Measurements from ENCODE around the gene SPAG17. TPM values are rescaled to one million over a fixed set of nuclear protein-coding genes. Genes with fewer than 3 reads are reported as not detected.

The SPAG17 gene
- total and polyA plus RNA-seq, 2 of the 13 experiments (the other 11 are each of a cell fraction or from before 2014, with no cell fraction given): not detected

GRCh38 chr1:117929343-117930172 lies 255.5 kb downstream of the SPAG17 start, which contains the start of the genes GDAP2 and WDR3 (continued):
- TF ChIP-seq ZNF563 (CRISPR knock-in tag; IDR thresholded peaks at IDR 0.05): peak; percentile 78
- no peak for TF ChIP-seq LCORL (IDR thresholded peaks at IDR 0.05)
- 0 out of 2 replicates have a peak, but pooled peaks have one; percentile 21 for TF ChIP-seq LCORL (CRISPR knock-in tag; IDR thresholded peaks at IDR 0.05)
- no peak for TF ChIP-seq NFAT5 (CRISPR knock-in tag; IDR thresholded peaks at IDR 0.05)
- TF ChIP-seq MED1 (CRISPR knock-in tag; IDR thresholded peaks at IDR 0.05): peak; percentile 52; the same call in 1 of the 2 replicates
- no peak; the same call in 1 of the 2 replicates for TF ChIP-seq ZSCAN31 (CRISPR knock-in tag; IDR thresholded peaks at IDR 0.05; ENCODE audit: low read depth)
- no peak for TF ChIP-seq ZNF205 (CRISPR knock-in tag; IDR thresholded peaks at IDR 0.05)
- peak; percentile 85 for TF ChIP-seq ZFY (CRISPR knock-in tag; IDR thresholded peaks at IDR 0.05)
- no peak for TF ChIP-seq ATF2 (CRISPR knock-in tag; IDR thresholded peaks at IDR 0.05)
- TF ChIP-seq SP1 (IDR thresholded peaks at IDR 0.05): no peak
- peak; percentile 68 for TF ChIP-seq SP1 (CRISPR knock-in tag; IDR thresholded peaks at IDR 0.05)
- 0 out of 2 replicates have a peak, but pooled peaks have one; percentile 7 for TF ChIP-seq ZFYVE20 (CRISPR knock-in tag; IDR thresholded peaks at IDR 0.05; ENCODE audit: borderline replicate concordance, low read depth)
- TF ChIP-seq ZNF709 (CRISPR knock-in tag; IDR thresholded peaks at IDR 0.05): 0 out of 2 replicates have a peak, but pooled peaks have one; percentile 49
- TF ChIP-seq SP4 (CRISPR knock-in tag; IDR thresholded peaks at IDR 0.05): peak; percentile 83; the same call in 1 of the 2 replicates
- no peak for TF ChIP-seq ZFP1 (CRISPR knock-in tag; IDR thresholded peaks at IDR 0.05)
- TF ChIP-seq SNAPC2 (CRISPR knock-in tag; IDR thresholded peaks at IDR 0.05): no peak
- 0 out of 2 replicates have a peak, but pooled peaks have one; percentile 62 for TF ChIP-seq ZNF33B (CRISPR knock-in tag; IDR thresholded peaks at IDR 0.05)
- TF ChIP-seq MNT (IDR thresholded peaks at IDR 0.05): peak; percentile 71
- TF ChIP-seq ZBTB14 (CRISPR knock-in tag; IDR thresholded peaks at IDR 0.05): 0 out of 2 replicates have a peak, but pooled peaks have one; percentile 27
- no peak for TF ChIP-seq KLF12 (CRISPR knock-in tag; IDR thresholded peaks at IDR 0.05; ENCODE audit: borderline replicate concordance)
- 0 out of 2 replicates have a peak, but pooled peaks have one; percentile 43 for TF ChIP-seq TP53 (CRISPR knock-in tag; conservative IDR thresholded peaks at IDR 0.05)
- TF ChIP-seq ZNF7 (CRISPR knock-in tag; IDR thresholded peaks at IDR 0.05): no peak
